ENCODE data around the gene SYCE1.
"Not testable (repeated sequence)": the region's sequence is repeated elsewhere in the genome, so short reads cannot be mapped to it uniquely, and the experiment has no call there.

Gene SYCE1

GRCh38 chr10:133555521-133555920 is 9.9 kb downstream of the SYCE1 start:
- no peak for DNase-seq

DNA sequence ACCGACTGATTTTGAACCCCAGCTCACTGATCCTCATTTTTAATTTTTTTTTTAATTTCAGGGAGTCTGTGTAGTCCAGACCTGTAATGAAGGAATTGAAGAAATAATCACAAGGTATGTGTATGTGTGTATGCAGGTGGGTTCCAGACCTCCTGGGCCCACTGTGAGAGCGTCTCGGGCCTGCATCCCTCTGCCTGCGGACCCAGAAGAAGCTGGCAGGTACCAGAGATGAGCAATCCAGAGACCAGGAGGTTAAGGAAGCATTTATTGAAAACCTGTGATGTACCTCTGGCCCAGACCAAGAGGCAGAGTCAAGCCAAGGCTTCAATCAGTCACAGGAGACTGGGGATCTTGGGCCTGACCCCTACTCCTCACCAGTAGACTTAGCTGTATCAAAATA is 10.8 kb downstream of the SYCE1 start:
- no peak for DNase-seq

DNA sequence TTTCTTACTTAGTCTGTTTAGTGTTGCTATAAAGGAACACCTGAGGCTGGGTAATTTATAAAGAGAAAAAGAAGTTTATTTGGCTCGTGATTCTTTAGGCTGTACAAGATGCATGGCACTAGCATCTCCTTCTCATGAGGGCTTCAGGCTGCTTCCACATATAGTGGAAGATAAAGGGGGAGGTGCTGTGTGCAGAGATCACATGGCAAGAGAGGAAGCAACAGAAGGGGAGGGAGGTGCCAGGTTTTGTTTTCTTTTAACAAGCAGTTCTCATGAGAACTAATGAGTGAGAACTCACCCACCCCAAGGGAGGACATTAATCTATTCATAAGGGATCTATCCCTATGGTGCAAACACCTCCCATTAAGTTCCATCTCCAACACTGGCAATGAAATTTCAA is 20.9 kb downstream of the SYCE1 start:
- no peak for DNase-seq

GRCh38 chr10:133541441-133541975 is 23.9 kb downstream of the SYCE1 start:
- not testable (repeated sequence) for DNase-seq

- no peak for DNase-seq
Observed at GRCh38 chr10:133537546-133538545, 27.5 kb downstream of the SYCE1 start.

- no peak for DNase-seq
Observed at GRCh38 chr10:133536198-133536597, 29.2 kb downstream of the SYCE1 start.

- no peak for DNase-seq
Observed at GRCh38 chr10:133534417-133534816, 31.0 kb downstream of the SYCE1 start.

DNA sequence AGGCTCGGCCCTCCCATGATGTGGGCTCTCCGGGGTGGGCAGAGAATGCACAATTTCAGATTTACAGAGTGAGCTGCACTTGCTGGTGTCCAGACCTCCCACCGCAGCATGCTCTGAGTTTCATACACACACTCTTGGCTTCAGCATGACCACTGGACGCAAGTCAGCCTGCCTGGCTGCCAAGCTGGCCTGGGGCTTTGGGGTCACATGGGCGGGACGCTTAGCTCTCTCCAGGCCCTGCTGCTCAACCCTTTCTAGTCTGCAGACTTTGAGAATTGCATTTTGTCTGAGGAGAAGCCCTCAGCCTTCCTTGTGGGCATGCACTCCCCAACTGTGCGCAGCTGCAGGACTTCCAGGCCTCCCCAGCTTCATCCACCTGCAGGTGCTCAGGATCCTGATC is 32.5 kb downstream of the SYCE1 start:
- DNase-seq = no peak

GRCh38 chr10:133530506-133530905 is 34.9 kb downstream of the SYCE1 start:
- DNase-seq = no peak

- DNase-seq = no peak
Observed at GRCh38 chr10:133529576-133529946, 35.8 kb downstream of the SYCE1 start.

DNA sequence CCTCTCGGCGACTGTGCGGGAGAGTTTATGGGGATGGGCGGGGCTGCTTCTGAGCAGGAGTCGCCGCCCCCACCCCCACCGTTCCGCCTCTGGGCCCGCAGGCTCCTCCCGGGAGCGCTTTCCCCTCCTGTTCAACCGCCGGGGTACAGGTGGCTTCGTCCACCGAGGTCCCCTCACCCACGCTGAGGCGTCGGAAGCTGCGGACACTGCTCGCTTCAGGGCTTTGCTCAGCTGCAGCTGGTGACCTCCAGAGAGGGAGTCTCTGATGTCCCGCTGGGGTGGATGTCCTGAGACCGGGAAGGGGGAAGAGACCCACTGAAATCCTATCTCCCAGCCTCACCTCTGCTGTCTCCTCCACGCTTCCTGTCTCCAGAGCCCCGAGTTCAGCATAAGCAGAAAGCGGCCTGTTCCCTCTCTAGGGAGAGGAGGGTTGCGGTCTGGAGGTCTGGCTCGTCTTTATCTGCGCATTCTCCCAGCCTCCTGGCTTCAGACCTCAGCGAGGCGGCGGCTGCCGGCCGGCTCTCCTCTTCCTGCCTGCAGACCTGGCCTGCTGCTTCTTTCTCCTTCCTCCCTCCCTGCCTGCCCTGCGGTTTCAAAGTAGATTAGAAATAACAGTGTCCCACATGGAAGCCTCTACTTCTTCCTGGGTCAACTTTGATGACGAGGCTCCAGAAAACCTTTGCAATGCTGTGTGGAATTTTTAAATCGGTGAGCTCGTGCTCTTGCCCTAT is 36.4 kb downstream of the SYCE1 start:
- DNase-seq = no peak

DNA sequence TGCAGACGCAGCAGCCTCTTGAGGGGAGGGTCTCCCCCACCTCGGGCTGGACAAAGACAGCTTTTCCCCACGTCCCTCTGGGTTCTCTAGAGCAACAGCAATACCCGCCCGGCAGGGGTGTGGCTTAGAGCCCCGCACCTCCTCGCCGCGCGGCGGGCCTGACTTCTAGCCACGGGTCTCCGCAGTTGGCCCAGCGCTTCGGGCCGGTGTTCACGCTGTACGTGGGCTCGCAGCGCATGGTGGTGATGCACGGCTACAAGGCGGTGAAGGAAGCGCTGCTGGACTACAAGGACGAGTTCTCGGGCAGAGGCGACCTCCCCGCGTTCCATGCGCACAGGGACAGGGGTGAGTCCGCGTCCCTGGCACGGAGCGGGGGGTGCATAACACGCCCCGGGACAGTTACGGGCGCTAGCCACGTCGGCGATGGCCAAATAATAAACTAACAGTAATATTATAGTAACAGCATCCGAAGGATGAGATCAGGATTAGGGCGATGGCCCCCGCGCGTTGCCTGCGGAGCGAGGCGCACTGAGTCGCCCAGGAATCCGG is 37.0 kb downstream of the SYCE1 start:
- DNase-seq = no peak

- DNase-seq = no peak
Observed at GRCh38 chr10:133527771-133528271, 37.6 kb downstream of the SYCE1 start.

GRCh38 chr10:133526957-133527588 is 38.3 kb downstream of the SYCE1 start, which contains the start of gene CYP2E1:
TSS of gene CYP2E1 (plus strand) at chr10:133527363. CDS start at chr10:133527396, 33 bp downstream.
- DNase-seq = no peak

DNA sequence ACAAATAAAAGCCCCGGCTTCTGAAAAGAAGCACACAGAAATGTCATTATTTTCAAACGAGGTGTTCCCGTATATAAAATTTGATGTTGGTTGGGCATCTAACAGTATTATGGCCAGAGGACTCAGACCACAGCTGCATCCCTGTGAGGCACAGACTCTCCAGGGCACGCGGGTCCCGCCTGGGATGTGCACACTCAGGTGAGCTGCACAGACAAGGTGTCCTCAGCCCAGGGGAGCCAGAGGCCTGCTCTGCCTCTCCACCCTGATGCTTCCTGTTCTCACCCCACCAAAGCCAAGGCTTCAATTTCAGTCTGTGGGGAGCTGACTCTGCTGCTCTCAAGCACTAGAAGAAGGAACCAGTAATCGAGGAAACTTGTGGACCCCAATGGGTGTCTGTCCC is 39.9 kb downstream of the SYCE1 start:
- no peak for DNase-seq

DNA sequence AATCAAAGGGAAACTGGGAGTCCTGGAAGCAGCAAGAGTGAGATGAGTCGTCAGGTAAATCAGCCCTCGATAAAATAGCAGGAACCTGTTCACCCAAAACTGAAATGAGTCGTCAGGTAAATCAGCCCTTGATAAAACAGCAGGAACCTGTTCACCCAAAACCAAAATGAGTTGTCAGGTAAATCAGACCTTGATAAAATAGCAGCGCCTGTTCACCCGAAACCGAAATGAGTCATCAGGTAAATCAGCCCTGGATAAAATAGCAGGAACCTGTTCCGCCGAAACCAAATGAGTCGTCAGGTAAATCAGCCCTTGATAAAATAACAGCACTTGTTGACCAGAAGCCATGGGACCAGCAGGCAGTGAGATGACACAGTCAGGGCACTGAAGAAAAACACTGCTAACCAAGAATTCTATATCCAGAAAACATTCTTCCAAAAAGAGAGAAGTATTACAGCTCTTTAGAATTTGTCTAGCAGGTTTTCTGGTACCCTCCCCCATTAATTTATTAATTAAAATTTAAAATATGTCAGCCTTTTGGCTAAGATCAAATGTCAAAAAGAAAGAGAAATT is 41.7 kb downstream of the SYCE1 start:
- DNase-seq = no peak

- DNase-seq = peak; percentile 91
Observed at GRCh38 chr10:133520193-133520738, 45.1 kb downstream of the SYCE1 start.

DNA sequence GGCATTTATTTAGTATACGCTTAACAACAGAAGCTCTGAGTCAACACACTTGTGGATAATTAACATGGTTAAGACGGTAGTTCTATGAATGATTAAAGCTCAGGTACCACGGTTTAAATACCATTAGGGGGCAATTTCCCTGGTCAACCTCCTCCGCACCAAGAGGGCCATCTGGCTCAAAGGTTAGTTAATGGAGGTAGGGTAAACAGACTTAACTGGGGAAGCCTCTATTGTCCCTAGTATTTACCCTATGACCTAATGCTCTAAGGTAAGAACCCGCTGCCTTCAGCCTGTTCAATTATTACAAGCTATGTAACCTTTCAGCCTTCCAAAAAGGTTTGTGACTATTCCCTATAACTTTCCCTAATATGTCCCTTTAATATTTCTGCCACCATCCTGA is 46.9 kb downstream of the SYCE1 start:
- DNase-seq = not testable (repeated sequence)

DNA sequence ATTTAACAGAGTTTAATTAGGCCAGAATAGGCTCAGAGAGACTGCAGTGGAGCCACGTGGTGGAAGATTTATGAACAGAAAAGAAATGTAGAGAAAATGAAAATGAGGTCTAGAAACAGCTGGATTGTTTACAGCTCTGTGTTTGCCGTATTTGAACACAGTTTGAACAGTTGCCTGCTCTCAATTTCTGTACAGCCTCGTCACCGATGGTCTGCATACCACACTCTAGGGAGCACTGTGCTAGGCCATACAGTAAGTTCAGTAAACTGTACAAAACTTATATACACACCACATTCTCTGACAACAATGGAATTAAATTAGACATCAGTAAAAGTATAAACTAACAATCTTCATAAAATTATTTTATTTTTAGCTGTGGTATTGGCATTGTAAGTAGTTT is 49.3 kb downstream of the SYCE1 start:
- no peak for DNase-seq

DNA sequence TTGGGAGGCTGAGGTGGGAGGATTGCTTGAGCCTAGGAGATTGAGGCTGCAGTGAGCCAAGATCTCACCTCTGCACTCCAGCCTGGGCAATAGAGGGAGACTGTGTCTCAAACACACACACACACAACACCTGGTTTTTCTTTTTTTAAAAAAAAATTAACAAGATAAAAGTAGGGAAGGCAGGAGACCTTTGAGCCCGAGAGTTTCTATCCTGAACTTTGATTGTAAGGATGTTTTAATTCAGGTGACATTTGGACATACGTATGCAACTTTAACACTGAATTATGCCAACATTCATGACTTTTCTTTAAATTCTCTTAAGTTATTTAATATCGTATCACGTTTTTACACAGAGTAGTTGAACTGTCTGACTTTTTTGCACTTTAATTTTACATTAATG is 49.9 kb downstream of the SYCE1 start:
- no peak for DNase-seq

DNA sequence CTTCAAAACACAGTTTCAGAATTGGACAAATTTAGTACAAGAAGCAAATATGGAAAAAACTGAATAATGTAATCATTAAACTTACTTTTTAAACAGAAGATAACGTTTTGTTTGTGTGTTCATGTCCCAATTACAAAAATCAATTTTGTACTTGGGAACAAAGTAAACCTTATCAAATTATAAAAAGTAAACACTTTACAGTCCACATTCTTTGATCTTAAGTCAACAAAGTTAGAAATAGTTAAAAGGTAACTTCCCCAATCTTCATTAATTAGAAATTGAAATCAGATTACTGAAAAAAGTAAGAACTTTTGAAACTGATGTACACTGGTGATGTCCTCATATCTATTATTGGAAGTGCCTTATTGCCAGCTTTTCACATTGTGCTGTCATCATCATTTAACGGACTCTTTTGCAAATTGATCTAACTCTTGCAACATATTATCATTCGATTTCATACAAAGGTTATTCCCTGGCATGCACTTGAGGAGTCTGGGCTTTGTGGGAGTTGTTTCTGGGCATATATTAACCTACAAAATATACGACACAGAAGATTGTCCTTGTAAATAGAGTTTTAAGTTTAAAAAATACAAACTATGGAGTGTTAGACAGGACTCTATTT is 53.4 kb downstream of the SYCE1 start:
- no peak for DNase-seq
